CD4-positive, alpha-beta T cell treated with Interleukin-15 for 1 hour (primary cell): ENCODE measurements around the gene ATF3.
A peak's percentile ranks its signal among the peaks of the same experiment; 100 is the strongest.

Experiments
- DNase-seq: peaks from one replicate; pipeline ENCODE4 v3.0.0-alpha.2; 2020

The ATF3 gene

GRCh38 chr1:212609701-212610574, 1.4 kb downstream of the ATF3 start:
- DNase-seq = no peak

- no peak for DNase-seq
These were observed 2.0 kb downstream of the ATF3 start for GRCh38 chr1:212610575-212610967.

GRCh38 chr1:212611000-212611948, 2.7 kb downstream of the ATF3 start:
- DNase-seq = no peak

- DNase-seq = no peak
These were observed 3.7 kb downstream of the ATF3 start for GRCh38 chr1:212612041-212612961.

GRCh38 chr1:212613440-212614335, 5.1 kb downstream of the ATF3 start:
- no peak for DNase-seq

GRCh38 chr1:212614453-212615200, 6.1 kb downstream of the ATF3 start:
- DNase-seq = no peak

GRCh38 chr1:212615201-212615470, 6.6 kb downstream of the ATF3 start:
- DNase-seq = no peak

GRCh38 chr1:212618466-212619210, 10.1 kb downstream of the ATF3 start:
- DNase-seq = no peak

- no peak for DNase-seq
These were observed 11.7 kb downstream of the ATF3 start for GRCh38 chr1:212620293-212620692.

- DNase-seq = no peak
These were observed 12.7 kb downstream of the ATF3 start for GRCh38 chr1:212621043-212621948.

- peak; percentile 30 for DNase-seq
These were observed 13.4 kb downstream of the ATF3 start for GRCh38 chr1:212621949-212622305.

GRCh38 chr1:212622467-212622866, 13.9 kb downstream of the ATF3 start:
- DNase-seq = no peak

GRCh38 chr1:212622906-212623305, 14.3 kb downstream of the ATF3 start:
- DNase-seq = no peak

- no peak for DNase-seq
These were observed 15.0 kb downstream of the ATF3 start for GRCh38 chr1:212623603-212624002.

GRCh38 chr1:212624976-212625501, 16.5 kb downstream of the ATF3 start:
- no peak for DNase-seq

GRCh38 chr1:212625781-212626450, 17.4 kb downstream of the ATF3 start:
- DNase-seq = no peak

- no peak for DNase-seq
These were observed 19.5 kb downstream of the ATF3 start for GRCh38 chr1:212628046-212628445.

GRCh38 chr1:212628813-212629415, 20.4 kb downstream of the ATF3 start:
- DNase-seq = no peak
